HAP-1 (cell line): ENCODE measurements around the gene DPCD.

Source experiments
- DNase-seq, 2 experiments: peaks; one replicate each; pipeline ENCODE4 v3.0.0-alpha.2; 2016 to 2020; ENCODE audit warnings: low spot score in 2 of 2
- H3K27me3 ChIP-seq: fragments of 250-450 bp; sonication (Bioruptor Pico); 2 replicates; pipeline ENCODE4 v1.5.1; 2020; ENCODE audit warnings: low read depth, mild to moderate bottlenecking, moderate library complexity
- H3K36me3 ChIP-seq: fragments of 250-450 bp; sonication (Bioruptor Pico); replicated peaks from 2 replicates; pipeline ENCODE4 v1.5.1; 2020; ENCODE audit warnings: mild to moderate bottlenecking
- H3K4me1 ChIP-seq: fragments of 250-450 bp; sonication (Bioruptor Pico); 2 replicates; pipeline ENCODE4 v1.5.1; 2020; ENCODE audit warnings: mild to moderate bottlenecking
- H3K4me3 ChIP-seq: fragments of 250-450 bp; sonication (Bioruptor Pico); 2 replicates; pipeline ENCODE4 v1.5.1; 2020; ENCODE audit warnings: mild to moderate bottlenecking, moderate library complexity
- H3K9me3 ChIP-seq: fragments of 250-450 bp; sonication (Bioruptor Pico); 2 replicates; pipeline ENCODE4 v1.5.1; 2020; ENCODE audit warnings: mild to moderate bottlenecking, moderate library complexity
- in situ Hi-C: fragments of 300-500 bp; cut with MboI; formaldehyde crosslinking; loops from 3 replicates; pipeline ENCODE4 v1.14.3; 2020; ENCODE audit warnings: low sequenced_read_pairs, inconsistent platforms, mixed read lengths

The DPCD gene

DNA sequence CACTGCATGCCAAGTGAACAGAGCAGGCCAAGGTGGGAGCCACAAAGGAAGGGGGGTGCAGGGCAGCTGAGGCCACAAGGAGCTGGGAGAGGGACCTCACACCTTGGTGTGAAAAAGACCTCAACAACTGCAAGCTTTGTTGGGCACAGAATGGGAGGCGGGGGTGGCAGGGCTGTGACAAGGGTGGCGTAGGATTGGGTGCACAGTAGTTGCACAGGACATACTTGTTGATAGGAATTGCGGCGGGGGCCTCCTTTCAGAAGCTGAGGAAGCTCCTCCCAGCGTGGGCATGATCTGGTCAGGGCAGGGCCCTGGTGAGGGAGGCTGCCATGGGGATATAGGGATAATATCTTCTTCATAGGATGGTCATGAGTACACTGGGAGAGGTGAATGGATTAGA lies 25.9 kb upstream of the DPCD start:
- Histone ChIP-seq H3K4me1 (no peaks in the 10 kb centered on the region; the same call in 1 of the 2 replicates), H3K36me3 (no peaks in the 10 kb centered on the region), H3K9me3 (no peaks in the 10 kb centered on the region), H3K27me3 (no peaks in the 10 kb centered on the region), H3K4me3 (no peak overlapping the region)
- in situ Hi-C loops: loop anchor here (10.0 kb wide), 1 partner anchor 267 kb away; no protein-coding TSS in a partner anchor
- DNase-seq: no peak

- no peaks in the 10 kb centered on the region; the same call in 1 of the 2 replicates for H3K4me1 ChIP-seq
- no peak overlapping the region for H3K4me3 ChIP-seq
- no peaks in the 10 kb centered on the region for H3K27me3 ChIP-seq
- no peaks in the 10 kb centered on the region for H3K36me3 ChIP-seq
- no peak for DNase-seq
- in situ Hi-C loops: loop anchor here (10.0 kb wide), 1 partner anchor 268 kb away; no protein-coding TSS in a partner anchor
- H3K9me3 ChIP-seq: no peaks in the 10 kb centered on the region
Observed at GRCh38 chr10:101563007-101563406, 25.1 kb upstream of the DPCD start.

GRCh38 chr10:101563497-101564040 lies 24.6 kb upstream of the DPCD start:
- no peaks in the 10 kb centered on the region for H3K9me3 ChIP-seq
- in situ Hi-C loops: loop anchor here (10.0 kb wide), 1 partner anchor 269 kb away; no protein-coding TSS in a partner anchor
- DNase-seq: no peak
- no peak overlapping the region for H3K4me3 ChIP-seq
- H3K4me1 ChIP-seq: no peaks in the 10 kb centered on the region; the same call in 1 of the 2 replicates
- H3K36me3 ChIP-seq: no peaks in the 10 kb centered on the region
- H3K27me3 ChIP-seq: no peaks in the 10 kb centered on the region

GRCh38 chr10:101564490-101564991 lies 23.6 kb upstream of the DPCD start:
- Histone ChIP-seq H3K9me3 (no peaks in the 10 kb centered on the region), H3K4me1 (peaks cover 4% of the 10 kb centered on the region), H3K4me3 (no peak overlapping the region), H3K27me3 (no peaks in the 10 kb centered on the region), H3K36me3 (no peaks in the 10 kb centered on the region)
- DNase-seq: no peak
- in situ Hi-C loops: loop anchor here (10.0 kb wide), 1 partner anchor 270 kb away; no protein-coding TSS in a partner anchor

- H3K27me3 ChIP-seq: no peaks in the 10 kb centered on the region
- no peaks in the 10 kb centered on the region for H3K9me3 ChIP-seq
- in situ Hi-C loops: loop anchor here (10.0 kb wide), 1 partner anchor 271 kb away; no protein-coding TSS in a partner anchor
- H3K4me3 ChIP-seq: no peak overlapping the region
- H3K36me3 ChIP-seq: no peaks in the 10 kb centered on the region
- DNase-seq: no peak
- peaks cover 5% of the 10 kb centered on the region for H3K4me1 ChIP-seq
Observed at GRCh38 chr10:101565370-101565900, 22.7 kb upstream of the DPCD start.

DNA sequence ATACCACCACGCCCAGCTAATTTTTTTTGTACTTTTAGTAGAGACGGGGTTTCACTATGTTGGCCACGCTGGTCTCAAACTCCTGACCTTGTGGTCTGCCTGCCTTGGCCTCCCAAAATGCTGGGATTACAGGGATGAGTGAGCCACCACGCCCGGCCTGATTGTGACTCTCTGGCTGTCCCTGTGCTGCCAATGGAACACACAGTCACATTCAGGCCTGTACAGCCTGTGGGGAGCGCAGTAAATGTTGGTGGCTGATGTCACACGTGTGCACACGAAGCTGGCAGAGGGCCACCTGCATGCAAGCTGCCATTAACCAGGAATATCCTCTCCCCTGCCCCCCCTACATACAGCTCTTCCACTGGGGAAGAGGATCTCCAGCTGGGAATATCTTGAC lies 22.2 kb upstream of the DPCD start:
- no peaks in the 10 kb centered on the region for H3K27me3 ChIP-seq
- H3K4me3 ChIP-seq: no peak overlapping the region
- H3K4me1 ChIP-seq: peaks cover 6% of the 10 kb centered on the region
- no peak for DNase-seq
- H3K9me3 ChIP-seq: no peaks in the 10 kb centered on the region
- in situ Hi-C loops: loop anchor here (10.0 kb wide), 1 partner anchor 271 kb away; no protein-coding TSS in a partner anchor
- no peaks in the 10 kb centered on the region for H3K36me3 ChIP-seq

GRCh38 chr10:101566333-101567164 lies 21.6 kb upstream of the DPCD start:
- in situ Hi-C loops: loop anchor here (10.0 kb wide), 1 partner anchor 272 kb away; no protein-coding TSS in a partner anchor
- Histone ChIP-seq H3K36me3 (no peaks in the 10 kb centered on the region), H3K9me3 (no peaks in the 10 kb centered on the region), H3K4me3 (no peak overlapping the region), H3K4me1 (peaks cover 6% of the 10 kb centered on the region), H3K27me3 (no peaks in the 10 kb centered on the region)
- DNase-seq: no peak

GRCh38 chr10:101567165-101568006 lies 20.7 kb upstream of the DPCD start:
- Histone ChIP-seq H3K4me1 (peaks cover 6% of the 10 kb centered on the region), H3K9me3 (no peaks in the 10 kb centered on the region), H3K36me3 (no peaks in the 10 kb centered on the region), H3K27me3 (no peaks in the 10 kb centered on the region), H3K4me3 (no peak overlapping the region)
- in situ Hi-C loops: loop anchor here (10.0 kb wide), 1 partner anchor 273 kb away; no protein-coding TSS in a partner anchor
- no peak for DNase-seq

GRCh38 chr10:101568054-101568745 lies 19.9 kb upstream of the DPCD start:
- no peak for DNase-seq
- H3K4me1 ChIP-seq: peaks cover 6% of the 10 kb centered on the region
- in situ Hi-C loops: loop anchor here (10.0 kb wide), 1 partner anchor 273 kb away; no protein-coding TSS in a partner anchor
- H3K27me3 ChIP-seq: no peaks in the 10 kb centered on the region
- H3K36me3 ChIP-seq: no peaks in the 10 kb centered on the region
- H3K9me3 ChIP-seq: 0 out of 2 replicates have a peak, but pooled peaks cover 2% of the 10 kb centered on the region
- no peak overlapping the region for H3K4me3 ChIP-seq

DNA sequence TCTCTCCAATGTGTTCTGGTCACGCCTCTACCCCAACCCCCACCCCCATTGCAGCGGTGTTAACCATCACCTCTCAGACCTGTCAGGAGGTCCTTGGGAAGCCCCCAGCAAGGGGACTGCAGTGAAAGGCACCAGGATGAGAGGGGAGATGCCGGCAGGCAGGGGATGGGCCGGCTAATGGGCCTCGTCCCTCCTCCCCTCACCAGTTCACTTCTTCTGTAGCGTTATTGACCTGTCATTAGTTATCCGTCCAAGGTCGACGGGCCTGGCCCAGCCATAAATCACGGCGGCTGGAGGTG lies 18.8 kb upstream of the DPCD start:
- H3K27me3 ChIP-seq: no peaks in the 10 kb centered on the region
- H3K36me3 ChIP-seq: no peaks in the 10 kb centered on the region
- 0 out of 2 replicates have a peak, but pooled peaks cover 2% of the 10 kb centered on the region for H3K9me3 ChIP-seq
- DNase-seq: no peak
- peak overlapping the region; percentile 73 for H3K4me3 ChIP-seq
- in situ Hi-C loops: loop anchor here (10.0 kb wide), 1 partner anchor 274 kb away; no protein-coding TSS in a partner anchor
- peaks cover 6% of the 10 kb centered on the region for H3K4me1 ChIP-seq

- in situ Hi-C loops: loop anchor here (5.0 to 10.0 kb wide), 2 partner anchors 275 to 358 kb away; no protein-coding TSS in a partner anchor
- Histone ChIP-seq H3K4me3 (peak overlapping the region; percentile 73), H3K27me3 (no peaks in the 10 kb centered on the region), H3K36me3 (no peaks in the 10 kb centered on the region), H3K4me1 (peaks cover 6% of the 10 kb centered on the region), H3K9me3 (0 out of 2 replicates have a peak, but pooled peaks cover 2% of the 10 kb centered on the region)
- peak; percentile 85 to 92 for DNase-seq
Observed at GRCh38 chr10:101569622-101570427, 18.3 kb upstream of the DPCD start.
